Keratinocyte (primary cell): ENCODE data around the gene SAMD4A. TPM values are rescaled to one million over a fixed set of nuclear protein-coding genes. Genes with fewer than 3 reads are reported as not detected.

Experiments used
- DNase-seq: peaks from one replicate; pipeline ENCODE4 v3.0.0-alpha.2; 2011; ENCODE audit warnings: low read depth, missing footprints, low spot score
- FAIRE-seq: peaks from 2 replicates; lab custom pipeline; 2011; peaks lifted over from hg19 to GRCh38; lab: Jason Lieb, UNC
- H2AFZ ChIP-seq: 2 replicates; pipeline ENCODE4 v1.6.0; 2012; ENCODE audit warnings: low read length, control low read depth, inconsistent platforms; ENCODE audit not compliant: control insufficient read depth
- H3K27ac ChIP-seq: 2 replicates; pipeline ENCODE4 v1.5.1; 2011; ENCODE audit warnings: low read length; ENCODE audit not compliant: control insufficient read depth, insufficient read depth
- H3K27me3 ChIP-seq: 3 replicates; pipeline ENCODE4 v1.6.0; 2011; ENCODE audit warnings: low read length; ENCODE audit not compliant: control insufficient read depth, insufficient read depth; ENCODE audit errors: extremely low read depth
- H3K36me3 ChIP-seq, 2 experiments: 2 replicates in 1 of 2; 3 replicates in 1 of 2; pipeline ENCODE4 v1.5.1; 2011; ENCODE audit warnings: low read length in 2 of 2, mild to moderate bottlenecking in 1 of 2; ENCODE audit not compliant: control insufficient read depth in 2 of 2, insufficient read depth in 2 of 2; ENCODE audit errors: extremely low read depth in 1 of 2
- H3K4me1 ChIP-seq: 3 replicates; pipeline ENCODE4 v1.5.1; 2011; ENCODE audit warnings: low read length; ENCODE audit not compliant: control insufficient read depth, insufficient read depth; ENCODE audit errors: extremely low read depth
- H3K4me2 ChIP-seq: 3 replicates; pipeline ENCODE4 v1.6.0; 2011; ENCODE audit warnings: low read depth, low read length; ENCODE audit not compliant: control insufficient read depth, insufficient read depth; ENCODE audit errors: extremely low read depth
- H3K4me3 ChIP-seq, 3 experiments: fragments of 200-600 bp in 1 of 3; sonication (generic) in 1 of 3; 2 replicates in 2 of 3; 3 replicates in 1 of 3; pipeline ENCODE4 v1.5.1; 2011 to 2016; ENCODE audit warnings: low read length in 3 of 3, mild to moderate bottlenecking in 3 of 3, control low read depth in 2 of 3, inconsistent platforms in 1 of 3, low read depth in 1 of 3, mixed read lengths in 1 of 3, mixed run types in 1 of 3, moderate library complexity in 1 of 3; ENCODE audit not compliant: control insufficient read depth in 2 of 3, insufficient read depth in 2 of 3; ENCODE audit errors: extremely low read depth in 1 of 3
- H3K79me2 ChIP-seq: 2 replicates; pipeline ENCODE4 v1.6.0; 2012; ENCODE audit warnings: low read length; ENCODE audit not compliant: control insufficient read depth, insufficient read depth
- H3K9ac ChIP-seq: 3 replicates; pipeline ENCODE4 v1.6.0; 2011; ENCODE audit warnings: low read length; ENCODE audit not compliant: control insufficient read depth, insufficient read depth; ENCODE audit errors: extremely low read depth
- H3K9me1 ChIP-seq: 3 replicates; pipeline ENCODE4 v1.6.0; 2011; ENCODE audit warnings: low read length; ENCODE audit not compliant: control insufficient read depth, insufficient read depth; ENCODE audit errors: extremely low read depth
- H3K9me3 ChIP-seq: 2 replicates; pipeline ENCODE4 v1.5.1; 2012; ENCODE audit warnings: low read depth, low read length; ENCODE audit not compliant: control insufficient read depth
- H4K20me1 ChIP-seq: 3 replicates; pipeline ENCODE4 v1.6.0; 2011; ENCODE audit warnings: low read length; ENCODE audit not compliant: control insufficient read depth, insufficient read depth; ENCODE audit errors: extremely low read depth
- CTCF ChIP-seq, 3 experiments: IDR thresholded peaks in 1 of 3; conservative IDR thresholded peaks in 1 of 3; optimal IDR thresholded peaks in 1 of 3; 2 replicates in 2 of 3; 3 replicates in 1 of 3; pipeline versions ENCODE3 to v1.5.1; 2011; ENCODE audit warnings: low read length in 3 of 3, mild to moderate bottlenecking in 3 of 3, moderate library complexity in 2 of 3, control low read depth in 1 of 3, inconsistent platforms in 1 of 3; ENCODE audit not compliant: insufficient read depth in 2 of 3; ENCODE audit errors: extremely low read depth in 1 of 3
- EZH2 ChIP-seq: IDR thresholded peaks from one replicate; pipeline ENCODE4 v1.6.1; 2012; ENCODE audit warnings: inconsistent platforms, mild to moderate bottlenecking, low read length, moderate library complexity
- dilution Hi-C: fragments of 300-500 bp; cut with MboI; formaldehyde crosslinking; loops from one replicate; pipeline ENCODE4 v1.7.0; 2020; ENCODE audit warnings: low sequenced_read_pairs; ENCODE audit not compliant: extremely low pct_ligation_motif_present
- polyA plus RNA-seq, 5 experiments: library from polyadenylated mRNA; depleted of rRNA in 3 of 5; stranded (reverse) in 3 of 5; stranded (forward) in 1 of 5; unstranded in 1 of 5; fragments of >200 nt; gene quantifications; 1 replicate in 1 of 5; 2 replicates in 3 of 5; 3 replicates in 1 of 5; pipeline versions ENCODE4 v1.2.1 to v1.2.3, GENCODE V29; 2011 to 2012; ENCODE audit warnings: missing spikeins in 2 of 5, low read depth in 1 of 5, low replicate concordance in 1 of 5

Gene SAMD4A
- polyA plus RNA-seq, 1 donor (not counting 4 experiments of a cell fraction or from before 2014, with no cell fraction given) = 16.2 TPM

- Histone ChIP-seq H3K4me3 (no peak overlapping the region), H2AFZ (no peak overlapping the region), H3K36me3 (peaks cover 0 to 1% of the 10 kb centered on the region in 2 experiments), H3K4me2 (no peak overlapping the region), H3K9ac (no peak overlapping the region), H4K20me1 (no peaks in the 10 kb centered on the region), H3K27ac (no peak overlapping the region), H3K4me1 (no peaks in the 10 kb centered on the region), H3K9me1 (no peaks in the 10 kb centered on the region), H3K79me2 (peaks cover 11% of the 10 kb centered on the region), H3K27me3 (no peaks in the 10 kb centered on the region), H3K9me3 (no peaks in the 10 kb centered on the region)
- TF ChIP-seq EZH2 (no peak), CTCF (optimal IDR thresholded peaks at IDR 0.05 in 1 of 3, IDR thresholded peaks at IDR 0.05 in 1 of 3, conservative IDR thresholded peaks at IDR 0.05 in 1 of 3; ENCODE audit: extremely low read depth in 1 of 3, insufficient read depth in 2 of 3, low read length in 3 of 3) (no peak)
- dilution Hi-C loops = no loop called here
- DNase-seq (no peak), FAIRE-seq (no peak)
These were observed 152.5 kb downstream of the SAMD4A start for GRCh38 chr14:54719406-54719805.

- Histone ChIP-seq H3K4me2 (no peak overlapping the region), H3K79me2 (peaks cover 7% of the 10 kb centered on the region), H3K9ac (no peak overlapping the region), H4K20me1 (no peaks in the 10 kb centered on the region), H3K9me1 (no peaks in the 10 kb centered on the region), H3K4me1 (no peaks in the 10 kb centered on the region), H3K9me3 (no peaks in the 10 kb centered on the region), H3K27me3 (no peaks in the 10 kb centered on the region), H3K27ac (no peak overlapping the region), H2AFZ (no peak overlapping the region), H3K4me3 (no peak overlapping the region), H3K36me3 (peaks cover 0 to 2% of the 10 kb centered on the region in 2 experiments)
- DNase-seq (no peak), FAIRE-seq (no peak)
- dilution Hi-C loops = no loop called here
- TF ChIP-seq EZH2 (no peak), CTCF (optimal IDR thresholded peaks at IDR 0.05 in 1 of 3, IDR thresholded peaks at IDR 0.05 in 1 of 3, conservative IDR thresholded peaks at IDR 0.05 in 1 of 3; ENCODE audit: extremely low read depth in 1 of 3, insufficient read depth in 2 of 3, low read length in 3 of 3) (peak in 1 of 3 experiments; percentile 34)
These were observed 156.0 kb downstream of the SAMD4A start for GRCh38 chr14:54722791-54723432.
